ENCODE results near the gene TUBG2. TPM values are rescaled to one million over a fixed set of nuclear protein-coding genes. Genes with fewer than 3 reads are reported as not detected.
"Not testable (repeated sequence)": the region's sequence is repeated elsewhere in the genome, so short reads cannot be mapped to it uniquely, and the experiment has no call there.

TUBG2 gene
- total RNA-seq (10 to 100 TPM; 13.1 to 19.5 TPM), polyA plus RNA-seq (ENCODE audit: insufficient read length in 6 of 6) (10 to 100 TPM; 25.3 to 40.2 (median 32.5) TPM)
- long read RNA-seq, donor 1, partial matches to known transcripts, result 0 of 1 reads
- long read RNA-seq, donor 1, other reads (novel, unspliced or antisense), result 0 of 1 reads
- long read RNA-seq, donor 2, partial matches to known transcripts, result 24 of 26 reads
- long read RNA-seq, donor 2, other reads (novel, unspliced or antisense), result 0 of 26 reads
- long read RNA-seq, donor 3, partial matches to known transcripts, result 0 of 3 reads
- long read RNA-seq, donor 3, other reads (novel, unspliced or antisense), result 0 of 3 reads
- long read RNA-seq, donor 4, transcript TUBG2-201 (11 exons, 1,761 nt), result major isoform, 10 of 12 reads
- long read RNA-seq, donor 4, partial matches to known transcripts, result 0 of 12 reads
- long read RNA-seq, donor 4, other reads (novel, unspliced or antisense), result 2 of 12 reads
- long read RNA-seq, donor 5, transcript TUBG2-201 (11 exons, 1,761 nt), result major isoform, 6 of 7 reads
- long read RNA-seq, donor 5, partial matches to known transcripts, result 0 of 7 reads
- long read RNA-seq, donor 5, other reads (novel, unspliced or antisense), result 0 of 7 reads
- long read RNA-seq, donor 6, partial matches to known transcripts, result 5 of 8 reads
- long read RNA-seq, donor 6, other reads (novel, unspliced or antisense), result 0 of 8 reads
- long read RNA-seq, donor 7, partial matches to known transcripts, result 0 of 2 reads
- long read RNA-seq, donor 7, other reads (novel, unspliced or antisense), result 0 of 2 reads
- long read RNA-seq, donor 8, partial matches to known transcripts, result 0 of 4 reads
- long read RNA-seq, donor 8, other reads (novel, unspliced or antisense), result 0 of 4 reads
- long read RNA-seq, donor 9, result 0 reads
- long read RNA-seq, donor 10, transcript TUBG2-201 (11 exons, 1,761 nt), result major isoform, 5 of 7 reads
- long read RNA-seq, donor 10, partial matches to known transcripts, result 0 of 7 reads
- long read RNA-seq, donor 10, other reads (novel, unspliced or antisense), result 2 of 7 reads
- long read RNA-seq, donor 11, result 0 reads
- long read RNA-seq, donor 12, result 0 reads

- TF ChIP-seq CTCF (IDR thresholded peaks at IDR 0.05), result no peak
- Histone ChIP-seq H3K9me3 (no peaks in the 10 kb centered on the region), H3K4me1 (peaks cover 0 to 14% of the 10 kb centered on the region in 2 donors), H3K27me3 (peaks cover 0 to under 1% of the 10 kb centered on the region in 2 donors), H3K27ac (peak within 1 kb of the TSS; percentile 67 to 70), H3K36me3 (peaks cover 0 to 3% of the 10 kb centered on the region in 2 donors), H3K4me3 (peak within 1 kb of the TSS; percentile 70 to 85)
- intact Hi-C loops (cut with DNase I), result no loop called here
- ATAC-seq (peak; percentile 95), DNase-seq (peak; percentile 85 to 95 (median 92))
Measured at GRCh38 chr17:42659079-42659931, at the start of gene TUBG2. TSS of gene TUBG2 (plus strand) at chr17:42659284. CDS start at chr17:42659504, 220 bp downstream.

DNA sequence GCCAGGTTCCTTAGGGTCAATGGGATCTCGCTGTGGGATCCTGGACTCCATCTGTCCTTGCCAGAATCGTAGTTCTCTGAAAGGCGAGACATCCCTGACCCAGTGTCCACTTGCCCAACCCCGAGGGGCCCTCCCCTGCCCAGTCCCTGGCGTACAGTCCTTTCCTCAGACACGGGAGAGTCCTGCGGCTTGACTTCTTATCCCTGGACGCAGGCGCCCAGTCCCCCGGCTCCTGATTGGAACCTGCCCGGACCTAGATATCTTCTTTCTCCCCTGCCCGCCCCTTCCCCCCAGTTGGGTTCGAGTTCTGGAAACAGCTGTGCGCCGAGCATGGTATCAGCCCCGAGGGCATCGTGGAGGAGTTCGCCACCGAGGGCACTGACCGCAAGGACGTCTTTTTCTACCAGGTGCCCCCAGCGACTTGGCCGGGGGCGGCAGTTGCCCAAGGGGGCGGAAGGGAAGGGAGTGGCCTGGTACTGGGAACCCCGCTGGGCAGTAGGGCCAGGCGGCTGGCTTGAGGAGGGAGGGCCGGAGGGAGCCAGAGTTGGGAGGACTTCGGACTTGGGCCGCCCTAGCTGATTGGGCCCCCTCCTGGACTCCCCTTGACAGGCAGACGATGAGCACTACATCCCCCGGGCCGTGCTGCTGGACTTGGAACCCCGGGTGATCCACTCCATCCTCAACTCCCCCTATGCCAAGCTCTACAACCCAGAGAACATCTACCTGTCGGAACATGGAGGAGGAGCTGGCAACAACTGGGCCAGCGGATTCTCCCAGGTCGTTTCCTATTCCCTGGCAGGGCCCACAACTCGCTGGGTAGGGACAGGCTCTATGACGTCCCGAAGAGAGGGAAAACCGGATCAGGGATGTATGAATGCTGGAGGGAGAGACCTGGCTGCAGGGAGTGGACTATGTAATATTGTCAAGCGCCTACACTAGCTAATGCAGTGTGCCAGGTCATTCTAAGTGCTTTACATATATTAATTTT lies 49.0 kb upstream of the TUBG2 start:
- intact Hi-C loops (cut with DNase I); H3K27me3 ChIP-seq; H3K9me3 ChIP-seq: not testable (repeated sequence)
- Histone ChIP-seq H3K4me1 (peaks cover 12 to 46% of the 10 kb centered on the region in 2 donors), H3K4me3 (peak overlapping the region; percentile 96 to 99), H3K36me3 (peaks cover 0 to 36% of the 10 kb centered on the region in 2 donors), H3K27ac (peak overlapping the region; percentile 80 to 93)
- DNase-seq, result peak in 1 of 4 donors; percentile 83
- peak; percentile 35 for ATAC-seq

DNA sequence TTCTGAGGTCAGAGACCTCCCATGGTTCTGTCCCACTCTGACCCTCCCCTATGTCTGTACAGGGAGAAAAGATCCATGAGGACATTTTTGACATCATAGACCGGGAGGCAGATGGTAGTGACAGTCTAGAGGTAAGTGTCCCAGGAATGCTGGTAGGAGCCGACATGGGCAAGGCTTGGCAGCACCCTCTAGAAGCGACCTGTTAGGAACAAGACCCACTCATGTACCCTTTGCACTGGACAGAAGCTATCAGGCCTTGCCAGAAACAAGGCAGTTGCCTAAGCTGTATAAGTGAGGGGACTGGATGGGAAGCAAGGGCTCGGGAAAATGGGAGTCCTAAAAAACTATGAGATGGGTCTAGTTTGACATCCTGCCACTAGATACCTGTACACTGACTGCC lies 47.1 kb upstream of the TUBG2 start:
- Histone ChIP-seq H3K36me3 (peaks cover 0 to 47% of the 10 kb centered on the region in 2 donors), H3K27ac (no peak overlapping the region), H3K27me3 (no peaks in the 10 kb centered on the region), H3K4me3 (no peak overlapping the region), H3K9me3 (no peaks in the 10 kb centered on the region), H3K4me1 (peaks cover 12 to 29% of the 10 kb centered on the region in 2 donors)
- no peak for DNase-seq
- no peak for TF ChIP-seq CTCF (IDR thresholded peaks at IDR 0.05)
- ATAC-seq, result no peak
- intact Hi-C loops (cut with DNase I), result no loop called here

GRCh38 chr17:42613699-42614295 lies 45.3 kb upstream of the TUBG2 start:
- no peaks in the 10 kb centered on the region for H3K27me3 ChIP-seq
- no peak for DNase-seq
- no peak overlapping the region for H3K4me3 ChIP-seq
- no peak overlapping the region for H3K27ac ChIP-seq
- ATAC-seq, result no peak
- H3K4me1 ChIP-seq, result peaks cover 0 to 13% of the 10 kb centered on the region in 2 donors
- no peaks in the 10 kb centered on the region for H3K9me3 ChIP-seq
- TF ChIP-seq CTCF (IDR thresholded peaks at IDR 0.05), result no peak
- intact Hi-C loops (cut with DNase I), result no loop called here
- H3K36me3 ChIP-seq, result peaks cover 0 to 47% of the 10 kb centered on the region in 2 donors

All from left lung (tissue), 14 donors.